Measurements from ENCODE around the gene MPHOSPH8. TPM values are rescaled to one million over a fixed set of nuclear protein-coding genes. Genes with fewer than 3 reads are reported as not detected.
"Not testable (repeated sequence)": the region's sequence is repeated elsewhere in the genome, so short reads cannot be mapped to it uniquely, and the experiment has no call there.

The MPHOSPH8 gene
- total RNA-seq, 1 donor from 2014 or later, result 43.6 TPM

DNA sequence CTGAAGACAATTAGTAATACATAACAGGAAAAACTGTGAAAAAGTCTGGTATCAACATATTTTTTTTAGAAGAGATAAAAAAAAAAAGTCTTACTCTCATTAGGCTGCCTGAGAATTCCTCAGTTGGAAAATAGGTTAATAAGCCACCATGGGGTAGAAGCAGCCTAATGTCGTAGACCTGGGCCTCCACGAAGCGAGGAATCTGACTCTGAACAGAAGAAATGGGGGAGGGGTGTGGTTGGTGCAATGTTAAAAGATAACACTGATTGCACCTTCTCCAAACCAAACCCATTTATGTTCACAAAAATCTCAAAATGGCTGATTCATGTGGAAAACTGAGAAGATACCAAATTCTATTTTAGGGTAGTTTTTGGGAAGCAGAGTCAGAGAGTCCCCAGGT is 62.4 kb downstream of the MPHOSPH8 start:
- Mint-ChIP-seq H3K27ac (no peak overlapping the region), H3K4me3 (no peak overlapping the region), H3K4me1 (no peaks in the 10 kb centered on the region), H3K36me3 (ENCODE audit: low read depth) (peaks cover 43% of the 10 kb centered on the region), H3K9me3 (no peaks in the 10 kb centered on the region), H3K27me3 (no peaks in the 10 kb centered on the region)
- ChIA-PET POLR2A (no interaction called here), CTCF (no interaction called here)
- ATAC-seq (ENCODE audit: low read depth), result no peak
- TF ChIP-seq, protein P1, sequence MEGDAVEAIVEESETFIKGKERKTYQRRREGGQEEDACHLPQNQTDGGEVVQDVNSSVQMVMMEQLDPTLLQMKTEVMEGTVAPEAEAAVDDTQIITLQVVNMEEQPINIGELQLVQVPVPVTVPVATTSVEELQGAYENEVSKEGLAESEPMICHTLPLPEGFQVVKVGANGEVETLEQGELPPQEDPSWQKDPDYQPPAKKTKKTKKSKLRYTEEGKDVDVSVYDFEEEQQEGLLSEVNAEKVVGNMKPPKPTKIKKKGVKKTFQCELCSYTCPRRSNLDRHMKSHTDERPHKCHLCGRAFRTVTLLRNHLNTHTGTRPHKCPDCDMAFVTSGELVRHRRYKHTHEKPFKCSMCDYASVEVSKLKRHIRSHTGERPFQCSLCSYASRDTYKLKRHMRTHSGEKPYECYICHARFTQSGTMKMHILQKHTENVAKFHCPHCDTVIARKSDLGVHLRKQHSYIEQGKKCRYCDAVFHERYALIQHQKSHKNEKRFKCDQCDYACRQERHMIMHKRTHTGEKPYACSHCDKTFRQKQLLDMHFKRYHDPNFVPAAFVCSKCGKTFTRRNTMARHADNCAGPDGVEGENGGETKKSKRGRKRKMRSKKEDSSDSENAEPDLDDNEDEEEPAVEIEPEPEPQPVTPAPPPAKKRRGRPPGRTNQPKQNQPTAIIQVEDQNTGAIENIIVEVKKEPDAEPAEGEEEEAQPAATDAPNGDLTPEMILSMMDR (IDR thresholded peaks at IDR 0.05), result no peak
- DNase-seq, result no peak
- intact Hi-C loops (cut with micrococcal nuclease), result loop anchor here (10.0 kb wide), 1 partner anchor 61 kb away; the partner anchor contains the start of gene MPHOSPH8

DNA sequence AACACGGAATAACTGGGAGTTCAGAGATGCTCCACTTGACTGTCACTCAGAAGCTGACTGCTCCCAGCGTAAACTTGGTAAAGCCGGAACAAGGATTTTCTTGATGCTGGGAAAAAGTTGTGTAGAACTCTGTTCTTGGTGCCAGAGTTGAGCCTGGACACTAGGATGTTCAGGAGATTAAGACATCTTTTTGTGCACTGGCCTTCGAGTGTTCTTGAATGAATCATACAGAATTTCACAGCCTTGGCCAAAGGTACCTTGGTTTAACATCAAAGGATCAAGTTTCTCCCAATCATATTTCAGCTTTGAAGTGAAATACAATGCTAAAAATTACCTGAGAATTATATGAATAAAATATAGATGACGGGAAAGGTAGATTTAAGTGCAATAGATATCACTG is 67.5 kb downstream of the MPHOSPH8 start:
- H3K27ac Mint-ChIP-seq; ATAC-seq (ENCODE audit: low read depth); CTCF ChIA-PET: not testable (repeated sequence)

DNA sequence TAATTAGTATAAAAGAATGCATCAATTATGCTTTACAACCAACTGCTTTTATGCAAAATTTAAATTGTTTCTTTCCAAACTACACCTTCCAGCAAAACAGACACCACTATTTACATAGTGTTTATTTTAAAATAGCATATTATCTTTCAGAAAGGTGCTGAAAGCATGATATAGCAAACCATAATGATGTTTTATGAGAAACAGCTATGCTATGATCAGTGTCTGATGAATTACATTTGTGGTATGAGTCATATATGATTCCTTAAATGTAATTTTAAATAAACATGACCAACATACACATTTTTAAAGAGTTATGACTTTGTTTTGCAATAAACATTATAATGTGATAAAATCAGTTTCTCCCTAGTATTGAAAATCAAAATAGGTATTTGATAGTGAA is 68.2 kb downstream of the MPHOSPH8 start:
- DNase-seq; POLR2A ChIA-PET; intact Hi-C loops (cut with micrococcal nuclease); H3K9me3 Mint-ChIP-seq; H3K27ac Mint-ChIP-seq; ATAC-seq (ENCODE audit: low read depth); H3K27me3 Mint-ChIP-seq; H3K4me3 Mint-ChIP-seq; CTCF ChIA-PET; H3K4me1 Mint-ChIP-seq: not testable (repeated sequence)
- peaks cover 37% of the 10 kb centered on the region for H3K36me3 Mint-ChIP-seq (ENCODE audit: low read depth)

More for the DNA sequence above, 67.5 kb downstream of the MPHOSPH8 start:
- intact Hi-C loops (cut with micrococcal nuclease); H3K9me3 Mint-ChIP-seq; H3K4me3 Mint-ChIP-seq; H3K27me3 Mint-ChIP-seq; POLR2A ChIA-PET; DNase-seq; H3K4me1 Mint-ChIP-seq: not testable (repeated sequence)
- peaks cover 35% of the 10 kb centered on the region for H3K36me3 Mint-ChIP-seq (ENCODE audit: low read depth)

DNA sequence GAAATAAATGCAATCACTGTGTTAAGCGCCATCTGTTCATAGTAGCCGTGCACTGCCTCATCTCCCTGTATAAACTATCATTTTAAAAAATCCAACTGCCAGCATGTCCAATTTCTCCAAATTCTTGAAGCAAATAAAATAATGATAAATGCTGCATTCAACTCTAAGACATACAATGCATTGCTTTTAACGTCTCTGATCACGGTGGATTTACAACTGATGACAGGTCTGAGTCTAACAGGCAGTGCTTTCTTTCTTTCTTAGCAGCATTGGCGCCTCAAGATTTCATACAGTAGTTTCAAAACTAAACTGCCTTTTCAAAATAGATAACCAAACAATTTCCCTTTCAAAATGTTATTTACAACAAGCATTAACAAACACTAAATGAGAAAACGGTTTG is 70.8 kb downstream of the MPHOSPH8 start:
- H3K27me3 Mint-ChIP-seq; ATAC-seq (ENCODE audit: low read depth); H3K9me3 Mint-ChIP-seq; CTCF ChIA-PET; H3K4me1 Mint-ChIP-seq; intact Hi-C loops (cut with micrococcal nuclease); POLR2A ChIA-PET; DNase-seq; H3K27ac Mint-ChIP-seq; H3K4me3 Mint-ChIP-seq: not testable (repeated sequence)
- peaks cover 42% of the 10 kb centered on the region for H3K36me3 Mint-ChIP-seq (ENCODE audit: low read depth)

DNA sequence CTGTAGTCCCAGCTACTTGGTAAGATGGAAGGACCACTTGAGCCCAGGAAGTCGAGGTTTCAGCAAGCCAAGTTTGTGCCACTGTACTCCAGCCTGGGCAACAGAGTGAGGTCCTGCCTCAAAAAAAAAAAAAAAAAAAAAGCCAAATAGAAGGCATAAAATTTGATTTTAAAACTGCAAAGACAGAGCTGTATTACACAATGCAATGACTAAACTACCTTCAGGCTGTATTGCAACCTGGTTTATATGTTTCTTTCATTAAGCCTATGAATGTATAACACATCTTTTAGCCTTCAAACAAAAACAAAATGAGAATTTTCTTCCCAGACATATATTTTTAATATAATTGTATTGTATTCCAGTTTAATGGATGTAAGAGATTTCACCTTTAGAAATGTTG is 75.6 kb downstream of the MPHOSPH8 start:
- H3K27ac Mint-ChIP-seq; H3K27me3 Mint-ChIP-seq; H3K4me3 Mint-ChIP-seq; intact Hi-C loops (cut with micrococcal nuclease); CTCF ChIA-PET; ATAC-seq (ENCODE audit: low read depth); DNase-seq; H3K4me1 Mint-ChIP-seq; H3K9me3 Mint-ChIP-seq; POLR2A ChIA-PET: not testable (repeated sequence)
- H3K36me3 Mint-ChIP-seq (ENCODE audit: low read depth), result peaks cover 28% of the 10 kb centered on the region

DNA sequence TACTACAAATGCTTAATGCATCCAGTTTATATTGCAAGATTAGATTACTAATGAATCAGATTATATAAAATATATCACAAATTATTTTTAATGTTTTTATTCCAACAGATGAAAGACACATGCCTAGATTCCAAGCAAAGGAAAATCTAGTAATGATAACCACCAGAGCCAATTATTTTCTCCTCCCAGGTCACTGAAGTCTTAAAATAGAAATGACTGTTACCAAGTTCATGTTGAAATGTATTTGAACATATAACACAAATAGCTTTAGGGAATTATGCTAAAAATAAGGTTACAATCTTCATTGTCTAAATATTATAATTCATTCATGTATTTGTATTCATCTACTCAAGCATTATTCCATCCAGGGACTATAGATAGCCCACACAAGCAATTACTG is 76.3 kb downstream of the MPHOSPH8 start:
- H3K4me3 Mint-ChIP-seq; H3K9me3 Mint-ChIP-seq; ATAC-seq (ENCODE audit: low read depth); POLR2A ChIA-PET; H3K27me3 Mint-ChIP-seq; H3K4me1 Mint-ChIP-seq; intact Hi-C loops (cut with micrococcal nuclease); CTCF ChIA-PET; H3K27ac Mint-ChIP-seq; DNase-seq: not testable (repeated sequence)
- peaks cover 36% of the 10 kb centered on the region for H3K36me3 Mint-ChIP-seq (ENCODE audit: low read depth)

DNA sequence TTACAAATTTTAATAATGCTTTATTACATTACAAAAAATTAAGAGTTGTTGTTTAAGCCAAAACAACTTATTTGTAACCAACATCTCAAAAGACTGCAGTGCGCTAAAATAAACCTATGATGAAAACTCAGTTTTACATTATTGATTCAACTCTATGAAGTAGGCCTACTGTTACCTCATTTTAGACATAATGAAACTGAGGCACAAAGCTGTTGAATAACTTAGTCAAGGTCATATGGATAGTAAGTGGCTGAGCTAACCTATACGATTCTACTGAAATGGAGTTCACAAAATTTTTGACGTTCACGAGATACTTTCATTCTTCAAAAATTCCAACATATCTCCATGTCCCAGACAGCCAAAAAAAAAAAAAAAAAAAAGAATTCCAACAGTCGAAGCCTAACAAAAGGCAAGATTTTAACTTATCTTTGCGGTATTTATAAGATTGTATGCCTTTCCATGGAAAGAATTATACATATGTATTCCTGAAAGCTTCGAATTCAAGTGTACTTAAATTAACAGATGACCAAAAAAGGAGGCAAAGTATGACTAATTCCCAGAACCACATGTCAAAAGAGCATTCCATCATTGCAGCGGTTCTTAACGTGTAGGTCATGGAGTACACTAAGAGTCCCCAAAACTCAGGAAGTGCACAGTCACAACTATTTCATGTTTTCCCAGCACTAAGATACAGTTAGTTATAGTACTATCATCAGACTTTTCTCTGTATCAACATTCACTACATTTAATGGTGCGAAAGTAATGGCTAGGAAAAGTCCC is 79.9 kb downstream of the MPHOSPH8 start:
- H3K4me1 Mint-ChIP-seq, result no peaks in the 10 kb centered on the region
- TF ChIP-seq, protein P1 (IDR thresholded peaks at IDR 0.05), result no peak
- no peaks in the 10 kb centered on the region for H3K9me3 Mint-ChIP-seq
- intact Hi-C loops (cut with micrococcal nuclease), result no loop called here
- CTCF ChIA-PET, result no interaction called here
- ATAC-seq (ENCODE audit: low read depth) (no peak), DNase-seq (no peak)
- peaks cover 41% of the 10 kb centered on the region for H3K36me3 Mint-ChIP-seq (ENCODE audit: low read depth)
- H3K27me3 Mint-ChIP-seq, result no peaks in the 10 kb centered on the region
- H3K27ac Mint-ChIP-seq, result no peak overlapping the region
- H3K4me3 Mint-ChIP-seq, result no peak overlapping the region
- POLR2A ChIA-PET, result no interaction called here
